SK-N-SH (cell line): Measurements from ENCODE around the gene PRKX. TPM values are rescaled to one million over a fixed set of nuclear protein-coding genes. Genes with fewer than 3 reads are reported as not detected.

Experiments
- CTCF ChIA-PET: fragments of 300-600, 350-600 bp; formaldehyde crosslinking; extraction: SDS; loops from one replicate; lab custom pipeline; 2021; lab: Yijun Ruan, JAX
- POLR2A ChIA-PET: fragments of 350-600 bp; sonication (Branson Sonifier 250); formaldehyde crosslinking; extraction: SDS; loops from one replicate; lab custom pipeline; 2020; ENCODE audit warnings: antibody characterized with exemption, inconsistent platforms; lab: Yijun Ruan, JAX
- DNase-seq: peaks from one replicate; pipeline ENCODE4 v3.0.0; 2012
- H2AFZ ChIP-seq: fragments of 200-600 bp; sonication (generic); 2 replicates; pipeline ENCODE4 v1.8.1; 2016; ENCODE audit warnings: antibody characterized with exemption, mild to moderate bottlenecking, low read depth
- H3F3A ChIP-seq: fragments of 200-600 bp; sonication (generic); replicated peaks from 2 replicates; pipeline ENCODE3; 2016; ENCODE audit warnings: antibody characterized with exemption, mild to moderate bottlenecking; ENCODE audit not compliant: insufficient read depth
- H3K27ac ChIP-seq, 2 experiments: fragments of 200-500 bp in 1 of 2; fragments of 200-600 bp in 1 of 2; sonication (Bioruptor generic) in 1 of 2; sonication (generic), shearing (Covaris generic) in 1 of 2; 2 replicates each; pipeline versions ENCODE4 v1.5.1 to v1.6.1; 2014 to 2016; ENCODE audit warnings: low read depth in 2 of 2, inconsistent platforms in 1 of 2, low read length in 1 of 2, mild to moderate bottlenecking in 1 of 2, mixed read lengths in 1 of 2
- H3K27me3 ChIP-seq: fragments of 200-600 bp; sonication (generic), shearing (Covaris generic); 2 replicates; pipeline ENCODE4 v1.6.1; 2016; ENCODE audit warnings: mixed run types; ENCODE audit not compliant: insufficient read depth
- H3K36me3 ChIP-seq, 2 experiments: fragments of 200-500 bp in 1 of 2; fragments of 200-600 bp in 1 of 2; sonication (Bioruptor generic) in 1 of 2; sonication (generic) in 1 of 2; replicated peaks in 1 of 2; 2 replicates each; pipeline versions ENCODE3 to v1.5.1; 2014 to 2016; ENCODE audit warnings: low read length in 1 of 2, mild to moderate bottlenecking in 1 of 2; ENCODE audit not compliant: insufficient read depth in 2 of 2, control insufficient read depth in 1 of 2
- H3K4me1 ChIP-seq, 2 experiments: fragments of 200-500 bp in 1 of 2; fragments of 200-600 bp in 1 of 2; sonication (Bioruptor generic) in 1 of 2; sonication (generic), shearing (Covaris generic) in 1 of 2; 2 replicates each; pipeline versions ENCODE4 v1.5.1 to v1.6.1; 2014 to 2016; ENCODE audit warnings: low read depth in 1 of 2, low read length in 1 of 2, mixed run types in 1 of 2; ENCODE audit not compliant: insufficient read depth in 2 of 2, control insufficient read depth in 1 of 2
- H3K4me2 ChIP-seq: fragments of 200-600 bp; sonication (generic), shearing (Covaris generic); 2 replicates; pipeline ENCODE4 v1.6.1; 2017; ENCODE audit warnings: mixed run types
- H3K4me3 ChIP-seq, 2 experiments: fragments of 200-500 bp in 1 of 2; fragments of 200-600 bp in 1 of 2; sonication (Bioruptor generic) in 1 of 2; sonication (generic), shearing (Covaris generic) in 1 of 2; 2 replicates each; pipeline versions ENCODE4 v1.5.1 to v1.8.1; 2014 to 2016; ENCODE audit warnings: low read depth in 2 of 2, inconsistent platforms in 1 of 2, low read length in 1 of 2, mild to moderate bottlenecking in 1 of 2, mixed read lengths in 1 of 2, moderate library complexity in 1 of 2
- H3K79me2 ChIP-seq: fragments of 200-600 bp; sonication (generic); 2 replicates; pipeline ENCODE4 v1.8.1; 2017; ENCODE audit warnings: mild to moderate bottlenecking; ENCODE audit not compliant: insufficient read depth
- H3K9ac ChIP-seq: fragments of 200-600 bp; sonication (generic); 2 replicates; pipeline ENCODE4 v1.6.1; 2017; ENCODE audit warnings: mixed run types
- H3K9me2 ChIP-seq: fragments of 200-600 bp; sonication (generic); 2 replicates; pipeline ENCODE4 v1.6.1; 2017; ENCODE audit warnings: mixed run types
- H3K9me3 ChIP-seq: fragments of 200-600 bp; sonication (generic); 2 replicates; pipeline ENCODE4 v1.6.1; 2017; ENCODE audit warnings: mixed run types, mild to moderate bottlenecking, moderate library complexity
- H4K20me1 ChIP-seq: fragments of 200-600 bp; sonication (generic); 2 replicates; pipeline ENCODE4 v1.6.1; 2017; ENCODE audit warnings: mild to moderate bottlenecking, mixed run types; ENCODE audit not compliant: insufficient read depth
- CHD2 ChIP-seq: fragments of 150-350 bp; IDR thresholded peaks from 2 replicates; pipeline ENCODE4 v1.6.1; 2018; ENCODE audit warnings: low read length; ENCODE audit not compliant: partially characterized antibody
- EP300 ChIP-seq, 2 experiments: IDR thresholded peaks; 2 replicates each; pipeline versions ENCODE4 v1.4.0 to v1.6.1; 2012; ENCODE audit warnings: borderline replicate concordance in 1 of 2, low read depth in 1 of 2, low read length in 1 of 2
- EZH2phosphoT487 ChIP-seq: fragments of 200-600 bp; sonication (generic); IDR thresholded peaks from 2 replicates; pipeline ENCODE4 v1.6.1; 2017; ENCODE audit warnings: low read depth, mixed run types, mild to moderate bottlenecking, antibody characterized with exemption, moderate library complexity, borderline replicate concordance
- FOSL2 ChIP-seq: IDR thresholded peaks from 2 replicates; pipeline ENCODE4 v1.4.0; 2012; ENCODE audit warnings: low read depth, mild to moderate bottlenecking, moderate library complexity, borderline replicate concordance
- FOXJ3 ChIP-seq: sonication (generic); formaldehyde crosslinking; IDR thresholded peaks from 2 replicates; pipeline ENCODE4 v1.5.1; 2020; ENCODE audit warnings: mild to moderate bottlenecking, missing genetic modification reagents
- GABPA ChIP-seq: IDR thresholded peaks from 2 replicates; pipeline ENCODE4 v1.4.0; 2012; ENCODE audit warnings: low read depth, mild to moderate bottlenecking
- MEF2A ChIP-seq: IDR thresholded peaks from 2 replicates; pipeline ENCODE4 v1.4.0; 2012; ENCODE audit warnings: low read depth, borderline replicate concordance
- MXI1 ChIP-seq: IDR thresholded peaks from 2 replicates; pipeline ENCODE4 v1.6.1; 2012; ENCODE audit warnings: mild to moderate bottlenecking, low read depth, low read length, improper control_type of control experiment
- RAD21 ChIP-seq: IDR thresholded peaks from 2 replicates; pipeline ENCODE4 v1.6.1; 2012; ENCODE audit warnings: mild to moderate bottlenecking, low read length
- RCOR1 ChIP-seq: fragments of 150-350 bp; IDR thresholded peaks from 2 replicates; pipeline ENCODE4 v1.6.1; 2017; ENCODE audit warnings: antibody characterized with exemption, low read length
- RXRA ChIP-seq: IDR thresholded peaks from 2 replicates; pipeline ENCODE4 v1.4.0; 2012; ENCODE audit warnings: low read depth, mild to moderate bottlenecking, borderline replicate concordance
- SIN3A ChIP-seq: IDR thresholded peaks from 2 replicates; pipeline ENCODE4 v1.6.1; 2012; ENCODE audit warnings: low read depth, mild to moderate bottlenecking, low read length, moderate library complexity, borderline replicate concordance
- TAF1 ChIP-seq: IDR thresholded peaks from 2 replicates; pipeline ENCODE4 v1.6.1; 2012; ENCODE audit warnings: low read depth, mild to moderate bottlenecking, low read length, moderate library complexity, borderline replicate concordance
- TCF12 ChIP-seq: IDR thresholded peaks from 2 replicates; pipeline ENCODE4 v1.4.0; 2012
- YY1 ChIP-seq: IDR thresholded peaks from 2 replicates; pipeline ENCODE4 v1.4.0; 2012; ENCODE audit warnings: low read depth, mild to moderate bottlenecking
- WGBS: methylation state at CpG from one replicate; pipeline ENCODE4 v1.1.6; 2017; ENCODE audit warnings: low lambda C conversion rate; 5-methylcytosine and 5-hydroxymethylcytosine counted together
- polyA plus RNA-seq, 3 experiments: library from polyadenylated mRNA; depleted of rRNA; stranded (reverse); fragments of >200 nt; gene quantifications; 2 replicates each; pipeline ENCODE4 v1.2.3, GENCODE V29; 2012
- TF ChIP-seq, protein P1 (sequence below): IDR thresholded peaks from 2 replicates; pipeline ENCODE4 v1.4.0; 2012; ENCODE audit warnings: low read depth, borderline replicate concordance
- TF ChIP-seq, protein P2 (sequence below): IDR thresholded peaks from 2 replicates; pipeline ENCODE4 v1.4.0; 2012; ENCODE audit warnings: low read depth

Gene PRKX
- polyA plus RNA-seq, 1 of the 3 experiments (the other 2 are of a cell fraction) = 6.5 TPM

- ChIA-PET POLR2A (no interaction called here), CTCF (no interaction called here)
- TF ChIP-seq MXI1 (no peak), EP300 (IDR thresholded peaks at IDR 0.05; ENCODE audit: borderline replicate concordance in 1 of 2, low read depth in 1 of 2, low read length in 1 of 2) (no peak), RCOR1 (no peak), GABPA (no peak), MEF2A (no peak), FOXJ3 (CRISPR knock-in tag) (no peak), CHD2 (no peak), RAD21 (no peak), TAF1 (no peak), SIN3A (no peak)
- TF ChIP-seq, protein P1, sequence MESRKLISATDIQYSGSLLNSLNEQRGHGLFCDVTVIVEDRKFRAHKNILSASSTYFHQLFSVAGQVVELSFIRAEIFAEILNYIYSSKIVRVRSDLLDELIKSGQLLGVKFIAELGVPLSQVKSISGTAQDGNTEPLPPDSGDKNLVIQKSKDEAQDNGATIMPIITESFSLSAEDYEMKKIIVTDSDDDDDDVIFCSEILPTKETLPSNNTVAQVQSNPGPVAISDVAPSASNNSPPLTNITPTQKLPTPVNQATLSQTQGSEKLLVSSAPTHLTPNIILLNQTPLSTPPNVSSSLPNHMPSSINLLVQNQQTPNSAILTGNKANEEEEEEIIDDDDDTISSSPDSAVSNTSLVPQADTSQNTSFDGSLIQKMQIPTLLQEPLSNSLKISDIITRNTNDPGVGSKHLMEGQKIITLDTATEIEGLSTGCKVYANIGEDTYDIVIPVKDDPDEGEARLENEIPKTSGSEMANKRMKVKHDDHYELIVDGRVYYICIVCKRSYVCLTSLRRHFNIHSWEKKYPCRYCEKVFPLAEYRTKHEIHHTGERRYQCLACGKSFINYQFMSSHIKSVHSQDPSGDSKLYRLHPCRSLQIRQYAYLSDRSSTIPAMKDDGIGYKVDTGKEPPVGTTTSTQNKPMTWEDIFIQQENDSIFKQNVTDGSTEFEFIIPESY = no peak
- TF ChIP-seq, protein P2, sequence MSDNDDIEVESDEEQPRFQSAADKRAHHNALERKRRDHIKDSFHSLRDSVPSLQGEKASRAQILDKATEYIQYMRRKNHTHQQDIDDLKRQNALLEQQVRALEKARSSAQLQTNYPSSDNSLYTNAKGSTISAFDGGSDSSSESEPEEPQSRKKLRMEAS = no peak
- 43% methylated on average over 10 of the region's 10 CpGs for WGBS
- H3K9me3 ChIP-seq = no peaks in the 10 kb centered on the region
- no peaks in the 10 kb centered on the region for H3K9me2 ChIP-seq
- no peaks in the 10 kb centered on the region for H3K4me1 ChIP-seq
- no peak overlapping the region for H2AFZ ChIP-seq
- H4K20me1 ChIP-seq = no peaks in the 10 kb centered on the region
- DNase-seq = no peak
- H3K4me3 ChIP-seq = no peak overlapping the region
- H3K27me3 ChIP-seq = no peaks in the 10 kb centered on the region
- no peaks in the 10 kb centered on the region for H3K36me3 ChIP-seq
- H3K79me2 ChIP-seq = no peaks in the 10 kb centered on the region
- H3K4me2 ChIP-seq = no peak overlapping the region
- no peak overlapping the region for H3K9ac ChIP-seq
- no peak overlapping the region for H3K27ac ChIP-seq
- H3F3A ChIP-seq = no peaks in the 10 kb centered on the region
Observed at GRCh38 chrX:3584415-3584996, 128.9 kb downstream of the PRKX start.

DNA sequence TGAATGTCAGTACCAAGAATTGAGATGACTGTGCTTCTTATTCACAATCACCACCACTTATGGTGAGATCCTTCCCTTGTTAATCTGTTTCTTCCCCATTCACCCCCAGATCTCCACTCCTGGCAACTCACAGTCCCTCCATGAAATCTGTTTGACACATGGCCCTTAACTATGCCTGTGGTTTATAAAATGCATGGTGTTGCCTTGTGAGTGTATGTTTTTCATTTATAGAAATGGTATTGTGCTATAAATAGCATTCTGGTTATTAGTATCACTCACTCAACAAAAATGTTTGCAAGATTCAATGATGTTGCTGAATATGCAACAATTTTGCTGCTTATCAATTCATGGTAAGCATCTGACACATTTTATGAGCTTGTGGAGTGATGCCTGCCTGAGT is 131.0 kb downstream of the PRKX start:
- no peaks in the 10 kb centered on the region for H3K9me2 ChIP-seq
- POLR2A ChIA-PET = no interaction called here
- H3K9me3 ChIP-seq = no peaks in the 10 kb centered on the region
- CTCF ChIA-PET = no interaction called here
- no peak overlapping the region for H2AFZ ChIP-seq
- H3K27ac ChIP-seq = no peak overlapping the region
- H3F3A ChIP-seq = no peaks in the 10 kb centered on the region
- H3K79me2 ChIP-seq = no peaks in the 10 kb centered on the region
- no peak overlapping the region for H3K9ac ChIP-seq
- no peaks in the 10 kb centered on the region for H3K27me3 ChIP-seq
- TF ChIP-seq RXRA = no peak
- TF ChIP-seq FOSL2 = no peak
- TF ChIP-seq YY1 = no peak
- TF ChIP-seq MXI1 = no peak
- peak; percentile 21; the same call in 1 of the 2 replicates for TF ChIP-seq TCF12
- TF ChIP-seq EZH2phosphoT487 = no peak
- no peak for DNase-seq
- no peak overlapping the region for H3K4me3 ChIP-seq
- H3K36me3 ChIP-seq = no peaks in the 10 kb centered on the region
- H3K4me2 ChIP-seq = no peak overlapping the region
- no peaks in the 10 kb centered on the region for H3K4me1 ChIP-seq
- H4K20me1 ChIP-seq = no peaks in the 10 kb centered on the region
